HG03095 (cell line): Measurements from ENCODE around the gene CACNA1B.
"Not testable (repeated sequence)": the region's sequence is repeated elsewhere in the genome, so short reads cannot be mapped to it uniquely, and the experiment has no call there.

Experiments used
- ATAC-seq: cut with Tn5 transposase; IDR thresholded peaks from one replicate; pipeline ENCODE4 v1.9.1; 2021; ENCODE audit warnings: moderate library complexity; ENCODE audit not compliant: unreplicated experiment

The CACNA1B gene

DNA sequence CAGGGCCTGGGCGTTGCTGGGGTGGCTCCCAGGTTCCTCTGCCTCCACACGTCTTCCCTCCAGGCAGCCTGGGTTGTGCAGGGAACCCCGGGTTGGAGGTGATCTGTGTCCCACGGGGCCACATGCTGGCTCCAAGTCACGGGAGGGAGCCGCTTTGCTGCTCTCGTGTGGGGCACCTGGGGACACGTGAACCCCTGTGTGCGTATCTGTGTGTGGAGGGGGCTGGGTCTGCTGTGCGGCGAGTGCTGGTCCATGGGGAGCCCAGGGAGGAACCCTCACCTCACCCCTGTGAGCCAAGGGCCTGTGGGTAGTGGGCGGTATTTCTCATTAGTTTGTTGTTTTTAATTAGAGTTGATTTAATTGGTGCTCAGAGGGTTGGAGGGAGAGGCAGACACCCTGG lies 7.5 kb downstream of the CACNA1B start:
- ATAC-seq: not testable (repeated sequence)

- ATAC-seq: not testable (repeated sequence)
Measured at GRCh38 chr9:137888621-137889020, 11.0 kb downstream of the CACNA1B start.

GRCh38 chr9:137889966-137890365 lies 12.4 kb downstream of the CACNA1B start:
- ATAC-seq: not testable (repeated sequence)

- ATAC-seq: not testable (repeated sequence)
Measured at GRCh38 chr9:137890768-137891587, 13.4 kb downstream of the CACNA1B start.

DNA sequence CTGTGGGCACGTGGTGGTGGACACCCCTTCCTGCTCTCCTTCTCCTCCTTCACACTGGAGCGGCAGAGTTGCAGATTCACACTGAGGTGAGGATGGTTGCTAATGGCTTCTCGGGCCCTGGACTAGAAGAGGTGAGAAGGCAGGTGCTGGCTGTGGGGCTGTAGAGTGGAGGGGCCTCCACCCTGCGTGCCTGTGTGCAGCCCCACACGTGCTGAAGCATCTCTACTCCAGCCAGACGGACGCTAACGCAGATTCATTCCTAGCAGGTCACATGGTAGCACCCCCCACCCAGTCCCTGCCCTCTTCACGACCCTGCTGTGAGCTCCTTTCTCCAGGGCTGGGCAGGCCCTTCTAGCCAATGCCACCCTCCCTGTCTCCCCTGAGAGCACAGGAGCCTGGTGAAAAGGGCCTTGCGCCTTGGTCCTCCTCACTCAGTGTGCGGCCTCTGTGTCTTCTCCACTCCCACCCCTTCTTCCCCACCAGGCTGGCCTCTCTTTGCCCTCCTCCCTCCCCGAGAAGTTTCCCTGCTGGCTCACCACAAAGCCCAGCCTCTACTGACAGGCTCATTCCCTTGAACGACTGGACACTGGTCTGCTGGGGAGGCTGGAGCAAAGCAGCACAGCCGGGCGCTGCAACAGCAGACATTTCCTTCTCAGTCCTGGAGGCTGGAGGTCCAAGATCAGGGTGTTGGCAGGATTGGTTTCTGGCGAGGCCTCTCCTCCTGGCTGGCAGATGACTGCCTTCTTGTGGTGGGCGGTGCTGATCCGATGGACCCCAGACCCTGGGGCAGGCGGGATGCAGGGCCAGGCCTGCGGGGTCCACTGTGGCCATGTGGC lies 14.2 kb downstream of the CACNA1B start:
- no peak for ATAC-seq

DNA sequence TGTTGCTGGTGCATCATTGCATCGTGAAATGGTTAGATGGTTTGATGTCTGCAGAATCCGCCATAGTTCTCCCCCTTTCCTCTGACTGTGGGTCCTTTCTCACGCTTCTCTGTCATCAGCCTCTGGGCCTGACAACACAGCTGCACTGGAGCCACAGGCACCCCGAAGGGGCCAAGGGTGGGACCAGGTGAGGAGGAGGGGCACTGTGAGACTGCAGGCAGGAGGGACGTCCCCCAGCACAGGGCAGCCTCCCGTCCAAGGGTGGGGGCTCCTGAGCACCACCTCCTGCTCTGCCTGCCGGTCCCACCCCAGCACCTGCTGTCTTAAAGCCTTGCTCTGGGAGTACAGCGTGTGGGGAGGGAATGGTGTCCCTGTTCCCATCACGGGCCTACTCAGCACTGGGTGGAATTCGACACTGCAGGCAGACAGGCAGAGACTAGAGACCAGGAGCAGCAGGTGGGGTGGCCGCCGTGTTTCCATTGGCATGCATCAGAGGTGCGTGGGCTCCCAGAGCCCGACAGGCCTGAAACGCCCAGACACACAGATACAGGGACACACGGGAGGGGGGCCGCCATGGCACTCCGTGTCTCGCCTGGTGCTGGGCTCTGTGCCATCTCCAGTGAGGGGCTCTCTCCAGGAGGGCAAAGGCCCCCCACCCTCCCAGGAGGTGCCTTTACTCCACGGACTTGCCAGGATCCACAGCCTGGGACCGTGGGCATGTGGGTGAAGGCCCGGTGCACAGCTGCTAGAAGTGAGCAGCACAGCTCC lies 15.0 kb downstream of the CACNA1B start:
- ATAC-seq: no peak

DNA sequence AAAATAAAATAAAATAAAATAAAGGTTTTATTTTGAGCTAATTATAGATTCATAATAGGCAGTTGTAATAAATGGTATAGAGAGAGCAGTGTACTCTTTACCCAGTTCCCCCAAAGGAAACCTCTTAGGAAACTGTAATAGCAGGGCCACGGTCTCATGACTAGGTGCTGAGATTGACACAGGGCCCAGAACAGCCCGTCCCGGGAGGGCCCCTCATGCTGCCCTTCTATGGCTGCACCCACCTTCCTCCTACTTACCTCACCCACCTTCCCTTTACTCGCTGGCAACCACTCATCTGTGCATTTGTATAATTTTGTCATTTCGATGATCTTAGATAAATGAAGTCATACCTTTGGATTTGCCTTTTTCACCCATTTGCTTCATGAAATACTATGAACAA lies 16.1 kb downstream of the CACNA1B start:
- no peak for ATAC-seq

DNA sequence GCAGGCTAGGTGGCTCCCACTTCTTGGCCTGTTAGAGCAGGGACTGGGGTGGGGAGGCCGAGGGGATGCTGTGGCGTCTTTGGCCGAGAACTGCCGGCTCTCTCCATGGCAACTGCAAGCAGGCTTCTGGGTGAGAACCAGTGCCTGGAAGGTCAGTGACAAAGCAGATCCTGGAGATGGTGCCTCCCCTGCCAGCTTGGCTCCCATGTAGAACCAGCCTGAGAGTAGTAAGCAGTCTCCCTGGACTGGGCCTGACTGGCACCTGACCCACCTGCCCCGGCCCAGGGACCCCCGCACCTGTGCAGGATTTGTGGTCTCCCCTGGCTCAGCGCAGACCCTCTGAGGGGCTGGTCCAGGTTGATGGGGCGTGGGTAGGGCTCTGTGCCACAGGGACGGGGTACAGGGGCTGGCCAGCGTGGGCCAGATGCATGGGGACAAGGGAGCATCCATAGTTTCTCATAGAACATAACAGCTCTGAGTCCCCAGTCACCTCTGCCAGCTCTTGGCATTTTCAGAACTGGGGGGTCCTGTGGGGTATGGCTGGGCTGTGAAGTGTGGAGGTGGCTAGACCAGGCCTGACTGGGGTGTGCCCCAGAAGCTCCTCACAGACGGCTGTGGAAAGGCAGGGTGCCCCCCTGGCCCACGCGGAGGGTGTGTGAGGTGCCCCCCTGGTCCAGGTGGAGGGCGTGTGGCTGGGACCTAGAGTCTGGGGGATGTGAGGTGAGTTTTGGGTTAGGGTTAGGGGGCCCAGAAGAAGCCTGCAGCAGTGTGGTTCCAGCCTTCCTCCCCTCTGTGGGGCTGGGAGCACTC lies 22.2 kb downstream of the CACNA1B start:
- no peak for ATAC-seq

DNA sequence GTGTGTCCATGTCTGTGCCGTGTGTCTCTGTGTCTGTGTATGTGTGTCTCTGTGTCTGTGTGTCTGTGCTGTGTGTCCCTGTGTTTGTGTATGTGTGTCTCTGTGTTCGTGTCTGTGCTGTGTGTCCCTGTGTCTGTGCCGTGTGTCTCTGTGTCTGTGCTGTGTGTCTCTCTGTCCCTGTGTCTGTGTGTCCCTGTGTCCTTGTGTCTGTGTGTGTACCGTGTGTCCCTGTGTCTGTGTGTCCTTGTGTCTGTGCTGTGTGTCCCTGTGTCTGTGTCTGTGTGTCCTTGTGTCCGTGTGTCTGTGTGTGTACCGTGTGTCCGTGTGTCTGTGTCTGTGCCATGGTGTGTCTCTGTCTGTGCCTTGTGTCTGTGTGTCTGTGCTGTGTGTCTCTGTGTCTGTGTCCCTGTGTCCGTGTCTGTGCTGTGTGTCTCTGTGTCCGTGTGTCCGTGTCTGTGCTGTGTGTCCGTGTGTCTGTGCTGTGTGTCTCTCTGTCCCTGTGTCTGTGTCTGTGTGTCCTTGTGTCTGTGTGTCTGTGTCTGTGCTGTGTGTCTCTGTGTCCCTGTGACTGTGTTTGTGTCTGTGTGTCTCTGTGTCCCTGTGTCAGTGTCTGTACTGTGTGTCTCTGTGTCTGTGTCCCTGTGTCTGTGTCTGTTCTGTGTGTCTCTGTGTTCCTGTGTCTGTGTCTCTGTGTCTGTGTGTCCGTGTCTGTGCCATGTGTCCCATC lies 23.2 kb downstream of the CACNA1B start:
- no peak for ATAC-seq

DNA sequence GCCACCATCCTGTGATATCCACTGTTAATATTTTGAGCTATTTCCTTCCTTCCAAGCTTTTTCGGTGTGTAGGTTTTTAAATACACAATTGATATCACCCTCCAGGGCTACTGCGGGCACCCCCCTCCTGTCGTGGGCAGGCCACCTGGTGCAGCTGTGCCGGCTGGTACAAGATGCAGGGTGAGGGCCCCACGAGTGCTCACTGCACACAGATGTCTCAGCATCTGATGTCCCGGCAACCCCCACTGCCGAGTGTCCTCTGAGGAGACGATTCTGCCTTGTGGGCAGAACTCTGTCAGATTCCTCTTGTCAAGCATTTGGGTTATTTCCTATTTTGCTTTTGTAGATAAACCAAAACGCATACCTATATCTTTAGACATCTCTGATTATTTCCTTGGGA lies 25.1 kb downstream of the CACNA1B start:
- ATAC-seq: no peak

DNA sequence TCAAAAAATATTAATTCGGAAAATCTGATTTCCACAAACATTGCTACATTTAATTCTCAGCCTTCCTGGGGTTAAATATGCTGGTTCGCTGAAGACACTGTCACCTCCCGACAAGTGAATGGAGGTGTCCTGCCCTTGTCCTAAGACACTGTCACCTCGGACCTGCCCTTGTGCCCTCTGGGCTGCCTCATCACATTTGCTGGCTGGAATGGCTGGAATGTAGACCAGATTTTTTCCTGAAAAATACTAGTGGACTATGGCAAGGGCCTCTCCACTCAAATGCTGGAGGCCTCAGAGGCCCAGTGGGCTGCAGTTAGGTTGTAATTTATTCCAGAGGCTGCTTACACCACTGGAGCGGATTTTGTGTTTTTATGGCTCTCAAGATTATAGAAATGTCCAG lies 28.2 kb downstream of the CACNA1B start:
- no peak for ATAC-seq

DNA sequence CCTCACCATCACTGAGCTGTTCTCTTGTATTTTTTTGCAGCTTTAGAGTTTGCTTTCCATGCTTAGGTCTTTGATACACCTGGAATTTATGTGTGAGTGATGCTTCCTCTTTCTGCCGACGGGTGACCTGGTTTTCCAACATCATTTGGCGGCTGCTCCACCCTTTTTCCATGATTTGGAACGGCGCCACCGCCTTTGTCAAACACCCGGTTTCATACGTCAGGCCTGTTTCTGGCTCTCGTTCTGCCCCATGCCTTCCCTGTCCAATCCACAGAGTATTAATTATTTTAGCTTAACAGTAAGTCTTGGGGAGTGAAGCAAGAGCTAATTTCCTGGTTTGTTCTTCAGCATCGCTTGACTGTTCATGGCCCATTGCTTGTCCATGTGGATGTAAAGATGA lies 30.2 kb downstream of the CACNA1B start:
- no peak for ATAC-seq

- ATAC-seq: no peak
Measured at GRCh38 chr9:137912671-137913070, 35.1 kb downstream of the CACNA1B start.

DNA sequence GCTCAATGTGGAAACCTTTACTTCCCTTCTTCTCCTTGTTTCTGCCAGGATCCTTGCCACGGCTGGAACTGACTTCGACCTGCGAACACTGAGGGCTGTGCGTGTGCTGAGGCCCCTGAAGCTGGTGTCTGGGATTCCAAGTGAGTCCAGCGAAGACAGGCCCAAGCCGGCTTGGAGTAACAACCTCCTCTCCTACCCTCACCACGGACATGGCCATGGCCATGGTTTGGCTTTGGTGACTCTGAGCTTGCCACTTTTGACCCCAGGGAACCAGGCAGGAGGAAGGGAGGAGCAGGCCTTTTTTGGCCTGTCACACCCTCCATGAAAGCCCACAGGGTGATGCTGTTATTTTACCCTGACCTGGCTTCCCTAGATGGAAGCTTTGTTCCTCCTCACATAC lies 35.5 kb downstream of the CACNA1B start:
- ATAC-seq: no peak

- ATAC-seq: no peak
Measured at GRCh38 chr9:137913771-137914767, 36.5 kb downstream of the CACNA1B start.

GRCh38 chr9:137916540-137916939 lies 39.0 kb downstream of the CACNA1B start:
- ATAC-seq: no peak

DNA sequence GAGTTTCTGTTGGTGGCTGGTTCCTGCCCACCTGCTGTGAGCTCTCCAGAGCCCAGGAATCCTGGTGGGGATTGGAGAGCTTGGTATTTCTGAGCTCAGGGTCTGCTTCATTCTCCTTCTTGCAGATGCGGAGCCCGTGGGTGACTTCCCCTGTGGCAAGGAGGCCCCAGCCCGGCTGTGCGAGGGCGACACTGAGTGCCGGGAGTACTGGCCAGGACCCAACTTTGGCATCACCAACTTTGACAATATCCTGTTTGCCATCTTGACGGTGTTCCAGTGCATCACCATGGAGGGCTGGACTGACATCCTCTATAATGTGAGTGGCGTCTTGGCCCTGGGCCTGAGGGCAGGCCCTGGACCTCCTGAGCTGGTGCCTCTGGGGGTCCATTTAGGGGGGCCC lies 39.5 kb downstream of the CACNA1B start:
- ATAC-seq: no peak

- no peak for ATAC-seq
Measured at GRCh38 chr9:137917795-137918194, 40.2 kb downstream of the CACNA1B start.
